AG09319 (cell line): ENCODE results near the gene MRPS34.

Experiments
- DNase-seq: peaks from one replicate; pipeline ENCODE4 v3.0.0-alpha.2; 2010; ENCODE audit warnings: low read depth; ENCODE audit errors: extremely low read depth
- CTCF ChIP-seq: IDR thresholded peaks from 2 replicates; pipeline ENCODE4 v1.5.1; 2011; ENCODE audit warnings: low read depth, mild to moderate bottlenecking, inconsistent platforms, low read length, moderate library complexity

Gene MRPS34

GRCh38 chr16:1745181-1745899, 27.6 kb downstream of the MRPS34 start:
- TF ChIP-seq CTCF = no peak
- peak; percentile 36 for DNase-seq

GRCh38 chr16:1744338-1744840, 28.5 kb downstream of the MRPS34 start:
- TF ChIP-seq CTCF = no peak
- no peak for DNase-seq

- no peak for DNase-seq
Observed at GRCh38 chr16:1743376-1744337, 29.3 kb downstream of the MRPS34 start.

GRCh38 chr16:1741553-1742165, 31.3 kb downstream of the MRPS34 start:
- no peak for DNase-seq
- no peak for TF ChIP-seq CTCF

More at GRCh38 chr16:1743376-1744337, 29.3 kb downstream of the MRPS34 start:
- no peak for TF ChIP-seq CTCF

GRCh38 chr16:1740781-1741490, 32.0 kb downstream of the MRPS34 start:
- DNase-seq = no peak
- TF ChIP-seq CTCF = no peak

- no peak for TF ChIP-seq CTCF
- no peak for DNase-seq
Observed at GRCh38 chr16:1740234-1740633, 32.7 kb downstream of the MRPS34 start.
